Measurements from ENCODE around the gene DEK. TPM values are rescaled to one million over a fixed set of nuclear protein-coding genes. Genes with fewer than 3 reads are reported as not detected.

DEK gene
- total and polyA plus RNA-seq, 2 of the 13 experiments (the other 11 are each of a cell fraction or from before 2014, with no cell fraction given), result 53.2 to 276 TPM

DNA sequence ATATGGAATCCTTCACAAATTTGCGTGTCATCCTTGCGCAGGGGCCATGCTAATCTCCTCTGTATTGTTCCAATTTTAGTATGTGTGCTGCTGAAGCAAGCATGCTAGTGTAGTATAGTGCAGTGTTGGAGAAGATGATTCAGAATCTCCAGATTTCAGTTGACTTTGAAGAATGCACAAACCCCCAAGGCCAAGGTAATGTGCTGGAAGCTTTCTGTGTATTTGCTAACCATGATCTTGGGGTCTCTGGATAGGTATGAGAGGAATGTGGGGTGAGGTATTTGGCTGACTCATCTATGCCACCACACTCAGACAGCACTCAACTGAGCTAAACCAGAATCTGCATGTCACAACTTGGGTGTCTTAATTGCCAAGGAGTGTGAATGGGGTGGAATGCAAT is 42.6 kb upstream of the DEK start (continued):
- TF ChIP-seq, protein P1, sequence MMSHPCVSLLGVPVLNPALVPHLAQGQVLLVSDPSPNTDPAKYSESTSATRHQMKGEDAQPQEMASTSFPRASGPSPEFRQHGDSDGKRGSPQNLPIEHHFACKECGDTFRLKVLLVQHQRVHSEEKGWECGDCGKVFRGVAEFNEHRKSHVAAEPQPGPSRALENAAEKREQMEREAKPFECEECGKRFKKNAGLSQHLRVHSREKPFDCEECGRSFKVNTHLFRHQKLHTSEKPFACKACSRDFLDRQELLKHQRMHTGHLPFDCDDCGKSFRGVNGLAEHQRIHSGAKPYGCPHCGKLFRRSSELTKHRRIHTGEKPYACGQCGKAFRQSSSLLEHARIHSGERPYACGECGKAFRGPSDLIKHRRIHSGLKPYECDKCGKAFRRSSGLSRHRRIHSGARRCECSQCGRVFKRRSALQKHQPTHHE (CRISPR knock-in tag; IDR thresholded peaks at IDR 0.05; ENCODE audit: borderline replicate concordance), result no peak
- no peak for TF ChIP-seq ZNF549 (CRISPR knock-in tag; IDR thresholded peaks at IDR 0.05)
- TF ChIP-seq KAT7 (CRISPR knock-in tag; IDR thresholded peaks at IDR 0.05; ENCODE audit: borderline replicate concordance), result no peak
- TF ChIP-seq, protein P2, sequence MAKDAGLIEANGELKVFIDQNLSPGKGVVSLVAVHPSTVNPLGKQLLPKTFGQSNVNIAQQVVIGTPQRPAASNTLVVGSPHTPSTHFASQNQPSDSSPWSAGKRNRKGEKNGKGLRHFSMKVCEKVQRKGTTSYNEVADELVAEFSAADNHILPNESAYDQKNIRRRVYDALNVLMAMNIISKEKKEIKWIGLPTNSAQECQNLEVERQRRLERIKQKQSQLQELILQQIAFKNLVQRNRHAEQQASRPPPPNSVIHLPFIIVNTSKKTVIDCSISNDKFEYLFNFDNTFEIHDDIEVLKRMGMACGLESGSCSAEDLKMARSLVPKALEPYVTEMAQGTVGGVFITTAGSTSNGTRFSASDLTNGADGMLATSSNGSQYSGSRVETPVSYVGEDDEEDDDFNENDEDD (CRISPR knock-in tag; IDR thresholded peaks at IDR 0.05; ENCODE audit: borderline replicate concordance), result no peak
- TF ChIP-seq ZBTB21 (CRISPR knock-in tag; IDR thresholded peaks at IDR 0.05), result no peak

DNA sequence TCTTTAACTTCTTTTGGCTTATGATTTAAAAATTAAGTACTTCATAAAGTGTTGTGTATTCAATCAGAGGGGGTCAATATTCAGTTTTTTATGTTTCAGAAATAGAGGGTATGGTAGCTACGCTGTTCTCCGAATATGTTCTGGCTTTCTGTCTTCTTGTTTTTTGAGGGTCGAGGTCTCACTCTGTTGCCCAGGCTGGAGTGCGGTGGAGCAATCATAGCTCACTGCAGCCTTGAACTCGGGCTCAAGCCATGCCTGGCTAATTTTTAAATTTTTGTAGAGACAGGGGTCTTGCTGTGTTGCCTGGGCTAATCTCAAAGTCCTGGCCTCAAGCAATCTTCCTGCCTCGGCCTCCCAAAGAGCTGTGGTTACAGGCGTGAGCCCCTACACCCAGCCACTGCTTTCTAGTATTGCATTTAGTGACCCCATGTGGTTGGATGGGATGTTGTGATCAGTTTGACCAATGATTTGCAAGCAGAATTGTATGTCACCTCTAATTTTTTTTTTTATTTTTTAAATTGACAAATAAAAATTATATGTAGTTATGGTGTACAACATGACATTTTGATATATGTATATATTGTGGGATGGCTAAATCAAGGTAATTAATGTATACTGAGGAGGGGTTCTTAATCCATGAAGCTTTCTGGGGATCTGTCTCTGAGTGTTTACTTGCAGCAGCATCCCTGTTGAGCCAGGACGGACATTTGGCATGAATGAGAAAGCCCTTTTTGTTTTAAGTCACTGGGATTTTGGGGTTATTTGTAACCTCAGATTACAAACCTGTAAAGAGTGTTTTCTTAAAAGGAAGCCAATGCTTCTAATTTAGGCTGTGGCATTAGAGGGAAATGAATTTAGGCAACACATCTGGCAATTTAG is 38.5 kb upstream of the DEK start:
- 33% methylated on average over 8 of the region's 8 CpGs for WGBS (ENCODE audit: low lambda C conversion rate)
- no peak overlapping the region for H3K9ac ChIP-seq (ENCODE audit: insufficient read depth, low read depth, low read length)
- POLR2A ChIA-PET, result no interaction called here
- DNase-seq (ENCODE audit: low spot score) (peak; percentile 48), FAIRE-seq (no peak), ATAC-seq (peak; percentile 91)
- in situ Hi-C loops (cut with HindIII; ENCODE audit: extremely low pct_ligation_motif_present, low pct_unique_long_range_greater_than_20kb), result loop anchor here (25.0 kb wide), 1 partner anchor 1140 kb away; no protein-coding TSS in a partner anchor
- no peak overlapping the region for H2AFZ ChIP-seq (ENCODE audit: low read length)
- no peaks in the 10 kb centered on the region for H3K27me3 ChIP-seq (ENCODE audit: control insufficient read depth in 1 of 2, insufficient read depth in 2 of 2, low read length in 2 of 2)
- intact Hi-C loops (cut with micrococcal nuclease; ENCODE audit: unreplicated experiment), result loop anchor here (2.0 to 5.0 kb wide), 2 partner anchors 38 to 145 kb away; partner anchors contain the start of genes DEK, KDM1B and TPMT
- BruUV-seq (replicated peaks), result no TSS peak
- H3K4me1 ChIP-seq (ENCODE audit: insufficient read depth, low read length), result peaks cover 5% of the 10 kb centered on the region; the same call in 1 of the 2 replicates
- H3K9me3 ChIP-seq (ENCODE audit: low read length), result no peaks in the 10 kb centered on the region
- H3K36me3 ChIP-seq (replicated peaks in 1 of 2; ENCODE audit: control insufficient read depth in 1 of 2, insufficient read depth in 2 of 2, low read length in 2 of 2), result no peaks in the 10 kb centered on the region
- H3K27ac ChIP-seq (ENCODE audit: extremely low read length, insufficient read depth, low read length), result no peak overlapping the region
- no peak overlapping the region; the same call in 1 of the 2 replicates for H3K4me2 ChIP-seq (ENCODE audit: low read depth, low read length)
- peak; percentile 32; the same call in 1 of the 2 replicates for TF ChIP-seq SMC3 (IDR thresholded peaks at IDR 0.05; ENCODE audit: low read length)
- peak; percentile 63 for TF ChIP-seq STAG1 (CRISPR knock-in tag; IDR thresholded peaks at IDR 0.05)
- no peak for TF ChIP-seq PLRG1 (conservative IDR thresholded peaks at IDR 0.05)
- TF ChIP-seq, protein P3, sequence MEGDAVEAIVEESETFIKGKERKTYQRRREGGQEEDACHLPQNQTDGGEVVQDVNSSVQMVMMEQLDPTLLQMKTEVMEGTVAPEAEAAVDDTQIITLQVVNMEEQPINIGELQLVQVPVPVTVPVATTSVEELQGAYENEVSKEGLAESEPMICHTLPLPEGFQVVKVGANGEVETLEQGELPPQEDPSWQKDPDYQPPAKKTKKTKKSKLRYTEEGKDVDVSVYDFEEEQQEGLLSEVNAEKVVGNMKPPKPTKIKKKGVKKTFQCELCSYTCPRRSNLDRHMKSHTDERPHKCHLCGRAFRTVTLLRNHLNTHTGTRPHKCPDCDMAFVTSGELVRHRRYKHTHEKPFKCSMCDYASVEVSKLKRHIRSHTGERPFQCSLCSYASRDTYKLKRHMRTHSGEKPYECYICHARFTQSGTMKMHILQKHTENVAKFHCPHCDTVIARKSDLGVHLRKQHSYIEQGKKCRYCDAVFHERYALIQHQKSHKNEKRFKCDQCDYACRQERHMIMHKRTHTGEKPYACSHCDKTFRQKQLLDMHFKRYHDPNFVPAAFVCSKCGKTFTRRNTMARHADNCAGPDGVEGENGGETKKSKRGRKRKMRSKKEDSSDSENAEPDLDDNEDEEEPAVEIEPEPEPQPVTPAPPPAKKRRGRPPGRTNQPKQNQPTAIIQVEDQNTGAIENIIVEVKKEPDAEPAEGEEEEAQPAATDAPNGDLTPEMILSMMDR (CRISPR knock-in tag; IDR thresholded peaks at IDR 0.05), result peak; percentile 66
- peak; percentile 76 for TF ChIP-seq ZNF121 (CRISPR knock-in tag; IDR thresholded peaks at IDR 0.05)
- CTCF ChIA-PET (ENCODE audit: low intra/inter-chr PET ratio, low total read pairs), result interaction anchor here (0.6 to 1.2 kb wide), 2 partner anchors 440 to 1147 kb away, joined by 3 read pairs; no protein-coding TSS in a partner anchor
- no peaks in the 10 kb centered on the region for H3K79me2 ChIP-seq (ENCODE audit: insufficient read depth, low read length)
- H4K20me1 ChIP-seq (ENCODE audit: insufficient read depth, low read length), result no peaks in the 10 kb centered on the region
- H3K4me3 ChIP-seq (replicated peaks in 1 of 3; ENCODE audit: insufficient read depth in 1 of 3, low read depth in 2 of 3, low read length in 3 of 3), result no peak overlapping the region
